GM12864 (cell line): Measurements from ENCODE around the gene GALNT17.

Source experiments
- DNase-seq: peaks from one replicate; pipeline ENCODE4 v3.0.0-alpha.2; 2011; ENCODE audit warnings: low read depth
- H3K4me3 ChIP-seq: 2 replicates; pipeline ENCODE4 v1.5.1; 2011; ENCODE audit warnings: mild to moderate bottlenecking, low read depth, low read length, control low read depth
- CTCF ChIP-seq: IDR thresholded peaks from 2 replicates; pipeline ENCODE4 v1.5.1; 2011; ENCODE audit warnings: low read depth, mild to moderate bottlenecking, moderate library complexity, low read length, control low read depth, inconsistent platforms; ENCODE audit errors: missing control alignments

Gene GALNT17

GRCh38 chr7:71372991-71373390, 241.0 kb downstream of the GALNT17 start:
- TF ChIP-seq CTCF = no peak
- DNase-seq = no peak
- H3K4me3 ChIP-seq = no peak overlapping the region

GRCh38 chr7:71377062-71377461, 245.1 kb downstream of the GALNT17 start:
- TF ChIP-seq CTCF = no peak
- no peak for DNase-seq
- no peak overlapping the region for H3K4me3 ChIP-seq

- TF ChIP-seq CTCF = no peak
- no peak overlapping the region for H3K4me3 ChIP-seq
- no peak for DNase-seq
Measured at GRCh38 chr7:71377469-71377868, 245.5 kb downstream of the GALNT17 start.

- no peak for DNase-seq
- no peak overlapping the region for H3K4me3 ChIP-seq
- no peak for TF ChIP-seq CTCF
Measured at GRCh38 chr7:71384094-71384493, 252.2 kb downstream of the GALNT17 start.

GRCh38 chr7:71385330-71385729, 253.4 kb downstream of the GALNT17 start:
- TF ChIP-seq CTCF = no peak
- DNase-seq = no peak
- no peak overlapping the region for H3K4me3 ChIP-seq

GRCh38 chr7:71386152-71386785, 254.3 kb downstream of the GALNT17 start:
- no peak for TF ChIP-seq CTCF
- no peak for DNase-seq

GRCh38 chr7:71388181-71388580, 256.2 kb downstream of the GALNT17 start:
- no peak overlapping the region for H3K4me3 ChIP-seq
- no peak for TF ChIP-seq CTCF
- no peak for DNase-seq

More at GRCh38 chr7:71386152-71386785, 254.3 kb downstream of the GALNT17 start:
- H3K4me3 ChIP-seq = no peak overlapping the region
